ENCODE data around the gene ASB16.

Gene ASB16

DNA sequence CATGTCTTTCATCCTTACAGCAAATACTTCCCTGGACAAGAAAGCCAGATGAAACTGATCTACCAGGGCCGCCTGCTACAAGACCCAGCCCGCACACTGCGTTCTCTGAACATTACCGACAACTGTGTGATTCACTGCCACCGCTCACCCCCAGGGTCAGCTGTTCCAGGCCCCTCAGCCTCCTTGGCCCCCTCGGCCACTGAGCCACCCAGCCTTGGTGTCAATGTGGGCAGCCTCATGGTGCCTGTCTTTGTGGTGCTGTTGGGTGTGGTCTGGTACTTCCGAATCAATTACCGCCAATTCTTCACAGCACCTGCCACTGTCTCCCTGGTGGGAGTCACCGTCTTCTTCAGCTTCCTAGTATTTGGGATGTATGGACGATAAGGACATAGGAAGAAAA is 20.0 kb downstream of the ASB16 start:
- DNase-seq: no peak

- DNase-seq: no peak
These were observed 20.9 kb downstream of the ASB16 start for GRCh38 chr17:44191369-44191768.

DNA sequence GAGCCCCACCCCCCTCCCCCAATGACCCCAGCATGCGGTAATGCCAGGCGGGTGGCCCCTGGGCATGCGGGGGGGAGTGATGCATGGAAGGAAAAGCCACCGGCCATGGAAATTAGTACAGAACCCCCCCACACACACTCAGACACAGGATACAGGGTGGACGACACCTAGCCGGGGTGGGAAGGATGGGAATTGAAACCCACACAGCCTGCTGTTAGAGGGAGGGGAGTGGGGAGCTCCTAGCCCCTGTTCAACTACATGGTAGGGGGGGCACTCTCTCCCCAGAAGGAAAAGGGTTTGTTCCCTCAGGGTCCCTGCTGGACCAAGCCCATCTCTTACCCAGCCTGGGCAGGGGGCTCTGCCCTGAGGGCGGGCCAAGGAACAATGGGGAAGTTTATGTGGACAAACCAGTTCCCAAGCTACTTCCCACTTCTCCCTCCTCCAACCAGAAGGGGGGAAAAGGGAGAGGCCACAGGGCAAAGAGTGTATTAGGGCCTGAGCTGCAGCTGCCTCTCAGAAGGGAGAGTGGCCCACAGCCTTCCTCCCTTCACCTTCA is 21.5 kb downstream of the ASB16 start:
- no peak for DNase-seq

GRCh38 chr17:44192750-44193149 is 22.2 kb downstream of the ASB16 start:
- DNase-seq: no peak

- DNase-seq: no peak
These were observed 23.0 kb downstream of the ASB16 start for GRCh38 chr17:44193326-44194084.

GRCh38 chr17:44197107-44197506 is 26.6 kb downstream of the ASB16 start:
- no peak for DNase-seq

DNA sequence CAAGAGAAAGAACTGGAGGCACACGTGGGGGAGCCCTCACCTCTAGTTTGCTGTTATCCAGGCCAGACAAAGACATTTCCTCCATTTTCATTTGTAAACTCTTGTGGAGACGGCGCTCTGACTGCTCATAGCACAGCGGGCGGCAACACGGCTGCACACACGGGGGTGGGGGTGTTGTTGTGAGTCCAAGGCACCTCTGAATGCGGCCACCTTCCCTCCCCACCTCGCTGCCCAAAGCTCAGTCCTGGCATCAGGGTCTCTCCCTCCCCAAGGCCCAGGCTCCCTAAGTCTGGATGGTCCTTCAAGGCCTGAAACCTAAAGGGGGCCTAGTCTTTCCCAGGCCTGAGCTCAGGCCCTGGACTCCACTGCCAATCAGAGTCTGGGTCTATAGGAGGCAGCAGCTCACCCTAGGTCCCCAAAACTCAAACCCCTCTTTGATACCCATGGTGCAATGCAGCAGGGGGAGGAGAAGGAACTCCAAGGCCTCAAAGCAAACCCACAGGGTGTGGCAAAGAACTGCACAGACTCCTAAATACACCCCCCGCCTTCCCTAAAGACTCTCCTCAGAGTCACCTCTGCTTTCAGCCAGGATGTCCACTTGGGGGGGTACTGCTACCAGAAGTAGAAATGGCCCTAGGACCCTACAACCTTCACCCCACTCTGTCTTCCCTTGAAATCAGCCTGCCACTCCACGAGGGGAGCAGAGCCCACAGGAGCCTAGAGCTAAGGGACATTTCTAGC is 27.6 kb downstream of the ASB16 start:
- DNase-seq: no peak

DNA sequence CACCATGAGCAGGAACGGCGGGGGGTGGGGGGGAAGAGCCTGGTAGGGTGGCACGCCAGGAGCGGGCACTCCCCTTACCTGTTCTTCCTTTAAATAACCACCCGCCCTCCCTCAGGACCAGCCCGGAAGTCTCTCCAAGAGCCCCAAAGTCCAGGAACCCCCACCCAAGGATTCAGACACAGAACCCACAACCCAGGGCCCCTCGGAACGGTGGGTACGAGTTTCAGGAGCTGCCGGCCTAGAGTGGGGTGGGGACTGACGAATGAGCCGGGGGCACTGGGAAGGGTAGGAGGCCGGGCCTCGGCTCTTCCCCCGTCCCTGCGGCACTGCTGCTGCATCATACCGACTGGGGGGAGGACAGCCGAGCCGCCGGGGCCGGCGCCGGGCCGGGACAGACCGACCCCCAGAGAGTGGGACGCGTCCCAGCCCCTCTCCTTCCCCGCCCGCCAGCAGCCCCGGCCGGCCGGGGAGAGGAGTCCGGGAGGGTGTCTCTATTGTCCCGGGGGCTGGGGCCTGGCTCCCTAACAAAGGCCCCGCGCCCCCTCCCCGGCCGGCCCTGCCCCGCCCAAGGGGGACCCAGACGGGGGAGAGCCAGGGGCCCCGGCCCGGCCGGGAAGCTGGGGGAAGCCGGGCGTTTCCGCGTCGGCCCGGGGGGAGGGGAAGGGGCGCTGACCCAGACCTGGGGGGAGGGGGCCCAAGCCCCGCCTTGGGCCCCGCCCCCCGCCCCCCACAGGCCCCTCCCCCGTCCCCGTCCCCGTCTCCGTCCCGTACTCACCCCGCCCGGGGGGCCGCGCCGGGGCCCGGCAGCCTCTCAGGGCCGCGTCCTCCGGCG is 28.4 kb downstream of the ASB16 start:
- DNase-seq: no peak

DNA sequence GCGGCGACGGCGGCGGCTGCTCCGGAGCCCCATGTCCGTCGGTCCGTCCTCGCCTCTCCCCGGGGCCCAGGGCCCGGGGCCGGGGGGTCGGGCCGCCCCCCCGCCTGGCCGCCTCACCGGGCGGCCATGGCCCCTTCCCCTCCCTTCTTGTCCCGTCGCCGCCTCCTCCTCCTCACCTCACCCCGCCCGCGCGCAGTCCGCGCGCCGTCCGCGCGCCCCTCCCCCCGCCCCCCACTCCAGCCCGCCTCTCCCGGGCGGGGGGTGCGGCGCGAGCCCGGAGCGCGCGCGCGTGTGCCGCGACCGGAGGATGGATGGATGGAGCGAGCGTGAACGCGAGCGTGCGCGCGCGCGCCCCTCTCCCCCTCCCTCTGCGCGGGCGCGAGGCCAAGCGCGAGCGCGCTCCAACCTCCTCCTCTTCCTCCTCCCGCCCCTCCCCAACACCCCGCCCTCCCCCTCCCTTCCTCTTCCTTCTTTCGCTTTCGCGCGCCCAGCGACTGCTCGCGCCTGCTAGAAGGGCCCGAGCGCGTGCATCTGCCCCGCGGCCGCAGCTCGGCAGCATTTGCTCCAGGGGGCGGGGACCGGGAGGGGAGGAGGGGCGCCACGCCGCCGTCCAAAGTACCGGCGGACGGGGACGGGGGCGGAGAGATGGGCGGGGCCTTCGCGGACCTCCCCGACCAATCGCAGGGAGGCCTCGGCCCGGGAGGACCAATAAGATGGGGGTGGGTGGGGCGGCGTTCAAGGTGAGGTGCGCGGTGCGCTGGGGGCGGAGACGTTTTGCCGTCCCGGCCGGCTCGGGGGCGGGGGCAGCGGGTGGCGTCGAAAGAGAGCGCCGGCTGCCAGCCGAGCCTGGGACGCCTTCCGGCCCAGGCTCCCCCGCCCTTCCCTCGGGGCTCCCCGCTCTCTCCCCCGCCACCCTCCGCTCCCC is 29.3 kb downstream of the ASB16 start, which contains the start of gene ATXN7L3:
ATXN7L3 (minus strand) TSS at position 332 of the 925 bp plus-strand sequence. CDS start 1,814 bp downstream, outside the sequence.
- peak; percentile 94 for DNase-seq

DNA sequence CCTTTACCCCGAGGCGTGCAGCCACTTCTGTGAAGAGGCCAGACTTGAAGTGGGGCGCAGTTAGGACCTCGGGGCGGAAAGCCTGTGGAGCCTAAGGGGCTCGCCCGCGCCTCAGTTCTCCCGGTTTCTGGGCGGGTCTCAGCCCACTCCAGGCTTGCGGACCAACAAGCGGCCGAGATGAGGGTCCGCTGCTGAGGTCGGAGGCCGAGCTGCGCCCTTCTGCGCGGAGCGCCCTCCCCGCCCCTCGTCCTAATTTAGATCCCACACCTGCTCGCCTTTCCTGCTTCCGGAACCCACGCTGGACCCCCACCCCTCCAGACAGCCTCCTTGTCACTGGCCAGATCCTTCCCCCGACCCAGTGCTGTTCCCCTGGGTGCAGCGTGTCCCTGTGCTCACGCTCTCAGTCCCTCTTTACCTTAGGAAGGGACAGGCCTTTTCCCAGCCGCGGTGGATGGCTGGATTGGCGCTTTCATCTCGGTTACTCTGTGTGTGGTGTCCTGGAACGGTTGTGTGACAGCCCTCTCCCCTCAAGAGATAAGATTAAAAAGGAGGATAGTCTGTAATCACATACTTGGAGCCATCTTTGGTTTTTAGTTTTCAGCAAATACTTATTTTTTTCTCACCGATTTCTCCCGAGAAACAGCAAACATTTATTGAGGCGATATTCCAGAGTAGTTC is 30.1 kb downstream of the ASB16 start:
- peak; percentile 58 for DNase-seq

- DNase-seq: no peak
These were observed 32.3 kb downstream of the ASB16 start for GRCh38 chr17:44202756-44203155.

GRCh38 chr17:44203731-44204440 is 33.4 kb downstream of the ASB16 start:
- DNase-seq: peak; percentile 10

DNA sequence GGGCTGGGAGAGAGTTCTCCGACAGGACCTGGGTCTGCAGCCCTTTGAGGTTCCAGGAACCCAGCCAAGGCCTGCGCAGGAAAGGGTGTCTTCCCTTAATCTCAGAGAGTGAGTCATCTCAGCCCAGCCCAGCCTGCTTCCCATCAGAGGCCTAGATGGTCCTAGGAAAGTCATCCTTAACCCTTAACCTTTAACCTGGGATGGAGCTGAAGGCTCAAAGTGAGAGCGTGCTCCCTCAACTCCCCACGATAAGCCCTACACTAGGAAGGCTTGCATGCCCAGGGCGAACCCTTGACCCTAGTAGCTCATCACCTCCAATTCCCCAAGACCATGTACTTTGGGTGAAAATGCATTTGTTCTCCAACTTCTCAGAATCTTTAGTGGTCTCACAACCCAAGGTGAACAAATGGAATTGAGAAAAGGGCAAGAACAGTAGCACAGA is 34.0 kb downstream of the ASB16 start:
- DNase-seq: no peak

- no peak for DNase-seq
These were observed 35.7 kb downstream of the ASB16 start for GRCh38 chr17:44205962-44206824.

DNA sequence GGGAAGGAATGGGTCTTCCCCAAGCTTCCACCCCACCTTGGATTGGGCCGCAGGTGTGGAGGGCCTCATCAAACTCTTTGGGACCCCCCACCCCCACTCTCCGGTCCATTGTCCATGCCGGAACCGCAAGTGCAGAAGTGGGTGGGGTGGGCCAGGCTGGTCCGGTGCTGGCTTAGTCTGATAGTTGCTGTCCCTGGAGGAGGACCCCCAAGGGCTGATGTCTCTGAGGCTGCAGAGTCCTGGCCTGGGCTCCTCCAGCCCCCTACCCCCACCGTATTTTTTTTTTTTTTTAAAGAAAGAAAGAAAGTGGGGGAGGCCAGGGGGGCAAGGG is 36.3 kb downstream of the ASB16 start:
- DNase-seq: no peak

- DNase-seq: no peak
These were observed 36.8 kb downstream of the ASB16 start for GRCh38 chr17:44207319-44207718.

DNA sequence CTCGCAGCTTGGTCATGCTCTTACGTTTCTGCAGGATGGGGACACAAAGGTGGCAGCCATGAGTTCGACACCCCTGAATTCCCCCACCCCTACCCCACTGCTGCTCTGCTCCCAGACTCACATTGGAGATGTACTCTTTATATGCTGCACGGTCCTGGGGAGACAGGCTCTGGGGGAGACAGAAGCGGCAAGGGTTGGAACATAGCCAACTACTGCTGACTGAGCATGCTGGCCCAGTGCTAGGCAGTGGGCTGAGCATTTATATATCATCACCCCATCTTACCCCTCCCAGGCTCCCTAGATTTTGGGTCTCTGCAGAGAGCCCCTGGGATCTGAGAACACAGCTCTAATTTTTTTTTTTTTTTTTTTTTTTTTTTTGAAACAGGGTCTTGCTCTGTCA is 37.2 kb downstream of the ASB16 start:
- no peak for DNase-seq

DNA sequence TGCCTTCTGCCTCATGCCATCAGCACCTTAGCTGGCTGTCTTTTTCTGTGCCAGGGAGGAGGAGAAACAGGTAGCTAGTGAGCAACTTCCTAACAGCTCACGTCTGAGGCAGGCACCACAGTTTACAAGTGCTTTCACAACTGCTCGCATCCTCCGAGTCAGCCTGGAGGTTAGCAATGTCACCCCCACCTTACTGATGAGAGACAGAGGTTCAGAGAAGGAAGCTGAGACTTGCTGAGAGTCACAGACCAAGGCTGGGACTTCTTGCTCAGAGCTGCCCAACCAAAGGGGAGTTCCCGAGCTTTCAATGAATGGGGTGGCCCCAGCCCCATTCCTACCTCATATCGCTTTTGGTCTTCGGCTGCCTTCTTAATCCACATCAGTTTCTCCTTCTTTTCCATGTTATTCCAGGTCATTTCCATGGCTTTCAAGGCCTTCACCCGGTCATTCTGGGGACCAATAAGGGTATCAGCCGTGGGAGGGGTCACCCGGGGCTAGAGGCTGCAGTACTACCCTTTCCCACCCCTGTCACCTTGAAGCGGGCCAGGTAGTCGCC is 39.4 kb downstream of the ASB16 start:
- no peak for DNase-seq

Data from NCI-H1092 treated with DMSO at 0.1 percent for 48 hours (cell line).